H1 (cell line): ENCODE data around the gene DNAJC6. TPM values are rescaled to one million over a fixed set of nuclear protein-coding genes. Genes with fewer than 3 reads are reported as not detected.

ENCODE experiments used
- CTCF ChIA-PET: fragments of 300-600 bp; sonication (Branson Sonifier 250); formaldehyde crosslinking; loops from one replicate; lab custom pipeline; 2021; ENCODE audit not compliant: partially characterized antibody; lab: Charles Lee
- POLR2A ChIA-PET: fragments of 300-600 bp; sonication (Branson Sonifier 250); formaldehyde crosslinking; loops from one replicate; lab custom pipeline; 2021; ENCODE audit warnings: inconsistent platforms; ENCODE audit not compliant: partially characterized antibody; lab: Charles Lee
- DNase-seq, 2 experiments: peaks; one replicate each; pipeline versions ENCODE4 v3.0.0 to v3.0.0-alpha.2; 2010 to 2022; ENCODE audit warnings: low spot score in 2 of 2, low read depth in 1 of 2, mixed read lengths in 1 of 2
- FAIRE-seq: peaks from 2 replicates; lab custom pipeline; 2011; peaks lifted over from hg19 to GRCh38; lab: Jason Lieb, UNC
- H2AFZ ChIP-seq: 2 replicates; pipeline ENCODE4 v1.8.1; 2012; ENCODE audit warnings: low read length, inconsistent platforms
- H2AK5ac ChIP-seq: 2 replicates; pipeline ENCODE4 v1.6.1; 2013; ENCODE audit warnings: low read depth, low read length
- H2BK120ac ChIP-seq: replicated peaks from 2 replicates; pipeline ENCODE3; 2013; ENCODE audit warnings: low read depth, low read length, inconsistent platforms
- H2BK12ac ChIP-seq: 2 replicates; pipeline ENCODE4 v1.6.1; 2013; ENCODE audit warnings: low read depth, low read length
- H2BK15ac ChIP-seq: 2 replicates; pipeline ENCODE4 v1.6.1; 2013; ENCODE audit warnings: low read length
- H2BK20ac ChIP-seq: 2 replicates; pipeline ENCODE4 v1.6.1; 2013; ENCODE audit warnings: low read length
- H2BK5ac ChIP-seq: 2 replicates; pipeline ENCODE4 v1.6.1; 2013; ENCODE audit warnings: low read depth, low read length
- H3K14ac ChIP-seq: 2 replicates; pipeline ENCODE4 v1.6.1; 2013; ENCODE audit warnings: inconsistent platforms; ENCODE audit not compliant: insufficient read length
- H3K18ac ChIP-seq: 2 replicates; pipeline ENCODE4 v1.6.1; 2013; ENCODE audit warnings: low read length; ENCODE audit errors: extremely low read depth
- H3K23ac ChIP-seq: 2 replicates; pipeline ENCODE4 v1.6.1; 2013; ENCODE audit warnings: inconsistent platforms; ENCODE audit not compliant: insufficient read length
- H3K23me2 ChIP-seq: 2 replicates; pipeline ENCODE4 v1.6.1; 2013; ENCODE audit warnings: low read depth, low read length
- H3K27ac ChIP-seq: 2 replicates; pipeline ENCODE4 v1.6.1; 2011; ENCODE audit warnings: low read depth, low read length, inconsistent platforms
- H3K27me3 ChIP-seq, 4 experiments: replicated peaks in 1 of 4; 1 replicate in 1 of 4; 2 replicates in 3 of 4; pipeline versions ENCODE4 v1.6.1 to v1.8.1; 2011 to 2013; ENCODE audit warnings: low read length in 3 of 4, mild to moderate bottlenecking in 3 of 4, inconsistent platforms in 2 of 4, mixed read lengths in 2 of 4, moderate library complexity in 1 of 4; ENCODE audit not compliant: control insufficient read depth in 3 of 4, insufficient read depth in 3 of 4; ENCODE audit errors: extremely low read depth in 1 of 4
- H3K36me3 ChIP-seq, 4 experiments: 2 replicates each; pipeline versions ENCODE4 v1.6.1 to v1.8.1; 2011 to 2013; ENCODE audit warnings: mild to moderate bottlenecking in 4 of 4, low read length in 3 of 4, moderate library complexity in 2 of 4, control low read depth in 1 of 4, inconsistent platforms in 1 of 4; ENCODE audit not compliant: insufficient read depth in 4 of 4, control insufficient read depth in 2 of 4
- H3K4ac ChIP-seq: replicated peaks from 2 replicates; pipeline ENCODE3; 2013; ENCODE audit warnings: low read length, low read depth, mixed read lengths, inconsistent platforms; ENCODE audit not compliant: insufficient read length
- H3K4me1 ChIP-seq, 4 experiments: replicated peaks in 1 of 4; 1 replicate in 1 of 4; 2 replicates in 3 of 4; pipeline versions ENCODE4 v1.6.1 to v1.8.1; 2011 to 2013; ENCODE audit warnings: low read length in 3 of 4, inconsistent platforms in 2 of 4, mixed read lengths in 1 of 4; ENCODE audit not compliant: insufficient read depth in 4 of 4, control insufficient read depth in 3 of 4
- H3K4me2 ChIP-seq, 2 experiments: 2 replicates each; pipeline versions ENCODE4 v1.6.1 to v1.8.1; 2011 to 2013; ENCODE audit warnings: low read depth in 2 of 2, low read length in 2 of 2, control low read depth in 1 of 2, inconsistent platforms in 1 of 2, mild to moderate bottlenecking in 1 of 2; ENCODE audit not compliant: insufficient read depth in 1 of 2
- H3K4me3 ChIP-seq, 4 experiments: fragments of 200-600, 300-600 bp in 1 of 4; sonication (generic), shearing (Covaris generic), sonication (Bioruptor Twin) in 1 of 4; 2 replicates each; pipeline versions ENCODE4 v1.5.1 to v1.8.1; 2011 to 2016; ENCODE audit warnings: low read length in 4 of 4, low read depth in 3 of 4, control low read depth in 2 of 4, inconsistent platforms in 2 of 4, mild to moderate bottlenecking in 2 of 4, mixed read lengths in 1 of 4, moderate library complexity in 1 of 4; ENCODE audit not compliant: insufficient read depth in 2 of 4; ENCODE audit errors: extremely low read depth in 1 of 4
- H3K56ac ChIP-seq: replicated peaks from 2 replicates; pipeline ENCODE3; 2013; ENCODE audit warnings: low read depth, mild to moderate bottlenecking, mixed read lengths, low read length, inconsistent platforms; ENCODE audit not compliant: insufficient read length
- H3K79me1 ChIP-seq: 2 replicates; pipeline ENCODE4 v1.6.1; 2013; ENCODE audit warnings: low read depth, low read length, control low read depth
- H3K79me2 ChIP-seq, 2 experiments: 2 replicates each; pipeline versions ENCODE4 v1.6.1 to v1.8.1; 2012 to 2013; ENCODE audit warnings: low read length in 2 of 2, mild to moderate bottlenecking in 2 of 2, inconsistent platforms in 1 of 2; ENCODE audit not compliant: insufficient read depth in 2 of 2, control insufficient read depth in 1 of 2
- H3K9ac ChIP-seq, 4 experiments: replicated peaks in 1 of 4; 1 replicate in 1 of 4; 2 replicates in 3 of 4; pipeline versions ENCODE4 v1.6.1 to v1.8.1; 2011 to 2013; ENCODE audit warnings: low read depth in 3 of 4, low read length in 3 of 4, control low read depth in 2 of 4, mild to moderate bottlenecking in 2 of 4, moderate library complexity in 2 of 4, inconsistent platforms in 1 of 4; ENCODE audit errors: extremely low read depth in 1 of 4
- H3K9me3 ChIP-seq, 2 experiments: 2 replicates each; pipeline versions ENCODE4 v1.6.1 to v1.8.1; 2012 to 2013; ENCODE audit warnings: mild to moderate bottlenecking in 2 of 2, moderate library complexity in 2 of 2, control low read depth in 1 of 2, inconsistent platforms in 1 of 2, low read depth in 1 of 2, low read length in 1 of 2, mixed read lengths in 1 of 2; ENCODE audit not compliant: insufficient read depth in 2 of 2
- H4K20me1 ChIP-seq, 2 experiments: replicated peaks in 1 of 2; 2 replicates each; pipeline versions ENCODE3 to v1.8.1; 2011 to 2013; ENCODE audit warnings: inconsistent platforms in 2 of 2, low read length in 2 of 2, mild to moderate bottlenecking in 1 of 2; ENCODE audit not compliant: insufficient read depth in 2 of 2, control insufficient read depth in 1 of 2
- H4K5ac ChIP-seq: 2 replicates; pipeline ENCODE4 v1.6.1; 2013; ENCODE audit warnings: low read length, low read depth, mixed read lengths, inconsistent platforms; ENCODE audit not compliant: insufficient read length
- H4K8ac ChIP-seq: 2 replicates; pipeline ENCODE4 v1.8.0; 2013; ENCODE audit warnings: mild to moderate bottlenecking, moderate library complexity, low read length, inconsistent platforms; ENCODE audit not compliant: insufficient read depth; ENCODE audit errors: extremely low read depth
- H4K91ac ChIP-seq: replicated peaks from 2 replicates; pipeline ENCODE3; 2013; ENCODE audit warnings: low read length, mixed read lengths, inconsistent platforms; ENCODE audit not compliant: insufficient read length
- CREB1 ChIP-seq: IDR thresholded peaks from 2 replicates; pipeline ENCODE4 v1.6.1; 2012; ENCODE audit warnings: inconsistent platforms
- MAX ChIP-seq: IDR thresholded peaks from 2 replicates; pipeline ENCODE4 v1.6.1; 2012; ENCODE audit warnings: inconsistent platforms
- WGBS, 2 experiments: shearing (Covaris generic) in 1 of 2; methylation state at CpG; one replicate each; pipeline versions ENCODE4 v1.1.6 to v1.1.7; 2013 to 2015; ENCODE audit warnings: low lambda C conversion rate in 2 of 2, mixed read lengths in 2 of 2, inconsistent platforms in 1 of 2, low coverage in 1 of 2, missing lambda C conversion rate in 1 of 2; ENCODE audit not compliant: insufficient replicate concordance in 2 of 2, insufficient coverage in 1 of 2, insufficient read length in 1 of 2; ENCODE audit errors: extremely low coverage in 1 of 2, missing lambda C conversion rate in 1 of 2; 5-methylcytosine and 5-hydroxymethylcytosine counted together
- polyA plus RNA-seq, 7 experiments: library from polyadenylated mRNA; depleted of rRNA in 3 of 7; stranded (reverse) in 5 of 7; unstranded in 2 of 7; fragments of >200 nt in 5 of 7; fragments of 200-250 nt in 2 of 7; gene quantifications; 1 replicate in 5 of 7; 2 replicates in 1 of 7; 4 replicates in 1 of 7; pipeline versions ENCODE4 v1.2.1 to v1.2.3, GENCODE V29; 2011 to 2013; ENCODE audit warnings: missing spikeins in 2 of 7, mixed read lengths in 2 of 7
- total RNA-seq: library from RNA; stranded (reverse); fragmentation: NEBNext Ultra II Directional; extraction: Animal tissue kit (Norgen Biotek cat#: 25700); gene quantifications from 2 replicates; pipeline ENCODE4 v1.2.1, GENCODE V29; 2021

The DNAJC6 gene
- total and polyA plus RNA-seq, 2 of the 8 experiments (the other 6 are each of a cell fraction or from before 2014, with no cell fraction given): 1.6 to 3.0 TPM

- no peak for DNase-seq
- TF ChIP-seq MAX (0 out of 2 replicates have a peak, but pooled peaks have one; percentile 22), CREB1 (no peak)
- TF ChIP-seq, all 59 proteins: peak for 1
- WGBS, 2 experiments: 22% methylated on average over 8 of the region's 8 CpGs; no CpG with 5 or more reads in 1 of the 2 experiments
- no peak overlapping the region for H2BK120ac ChIP-seq
- H3K18ac ChIP-seq: no peak overlapping the region
- H4K5ac ChIP-seq: no peak overlapping the region
- no peak overlapping the region for H3K4ac ChIP-seq
- no peak overlapping the region for H3K14ac ChIP-seq
- no peak overlapping the region for H3K56ac ChIP-seq
- H3K27ac ChIP-seq: no peak overlapping the region
- ChIA-PET POLR2A (interaction anchor here (0.9 to 1.8 kb wide), 4 partner anchors 8 to 25 kb away, joined by 3 to 5 read pairs (median 4); partner anchors contain the start of genes LEPR and LEPROT), CTCF (interaction anchor here (0.9 to 4.7 kb wide), 3 partner anchors 8 to 257 kb away, joined by 3 to 58 read pairs (median 3); no protein-coding TSS in a partner anchor)
- H3K9ac ChIP-seq: no peak overlapping the region
- no peaks in the 10 kb centered on the region for H3K79me2 ChIP-seq
- no peak overlapping the region for H2BK5ac ChIP-seq
- H3K9me3 ChIP-seq: no peaks in the 10 kb centered on the region
- no peaks in the 10 kb centered on the region for H3K27me3 ChIP-seq
- no peaks in the 10 kb centered on the region; the same call in 1 of the 2 replicates for H3K79me1 ChIP-seq
- H2BK20ac ChIP-seq: no peak overlapping the region
- peak; percentile 69 for FAIRE-seq
- no peak overlapping the region for H2AFZ ChIP-seq
- H3K4me1 ChIP-seq: peaks cover 2 to 14% (median 9%) of the 10 kb centered on the region in 4 experiments; a peak in 5 of 7 replicates
- no peaks in the 10 kb centered on the region for H4K20me1 ChIP-seq
- H4K91ac ChIP-seq: no peak overlapping the region
- no peak overlapping the region for H3K23ac ChIP-seq
- H4K8ac ChIP-seq: no peak overlapping the region
- peak overlapping the region; percentile 47 to 53; a peak in 3 of 4 replicates for H3K4me2 ChIP-seq
- H3K36me3 ChIP-seq: peaks cover 0 to 19% (median 0%) of the 10 kb centered on the region in 4 experiments; a peak in 1 of 8 replicates
- no peak overlapping the region for H2AK5ac ChIP-seq
- no peak overlapping the region for H2BK15ac ChIP-seq
- H2BK12ac ChIP-seq: no peak overlapping the region
- no peaks in the 10 kb centered on the region for H3K23me2 ChIP-seq
- H3K4me3 ChIP-seq: peak overlapping the region in 1 of 4 experiments; percentile 16; a peak in 1 of 8 replicates
Observed at GRCh38 chr1:65432918-65433317, 123.6 kb downstream of the DNAJC6 start.
